ENCODE data around the gene ABCD3. TPM values are rescaled to one million over a fixed set of nuclear protein-coding genes. Genes with fewer than 3 reads are reported as not detected.

Gene ABCD3
- total and polyA plus RNA-seq, 2 of the 13 experiments (the other 11 are each of a cell fraction or from before 2014, with no cell fraction given): 27.5 to 166 TPM

DNA sequence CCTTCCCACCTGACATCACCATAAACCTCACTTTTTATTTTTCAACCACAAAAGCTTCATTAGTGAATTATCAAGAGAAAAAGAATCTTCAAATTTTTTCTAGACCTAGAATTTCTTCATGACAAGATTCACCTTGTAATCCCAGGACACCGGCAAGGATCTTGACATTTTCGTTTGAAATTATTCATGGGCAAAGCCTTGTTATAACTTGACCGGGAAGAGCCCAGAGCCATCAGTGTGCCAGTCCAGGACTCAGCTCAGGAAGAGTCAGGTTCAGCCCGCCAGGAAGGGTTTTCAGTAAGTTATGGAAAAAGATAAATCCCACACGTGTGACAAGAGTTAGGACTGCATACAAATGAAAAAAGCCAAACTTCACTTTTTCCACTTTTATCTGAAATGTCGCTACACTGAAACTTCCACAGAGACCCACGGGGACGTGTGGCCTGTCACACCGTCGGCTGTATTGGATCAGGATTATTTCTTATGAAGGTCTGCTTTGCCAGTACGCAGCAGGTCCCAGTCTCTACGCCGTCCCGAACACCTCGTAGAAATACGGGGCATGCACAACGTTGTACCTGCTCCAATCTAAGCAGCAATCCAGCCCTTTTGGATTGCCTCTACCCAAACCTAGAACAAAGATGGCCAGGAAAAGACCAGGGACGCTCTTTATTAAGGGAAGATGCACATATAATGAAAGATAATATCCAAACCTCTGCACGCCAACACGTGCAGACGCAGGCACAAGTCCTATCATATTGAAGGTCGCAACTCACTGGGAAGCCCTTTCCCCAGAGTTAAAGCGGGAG, 122.5 kb downstream of the ABCD3 start:
- Histone ChIP-seq H3K4me1 (ENCODE audit: insufficient read depth, low read length) (peaks cover 75% of the 10 kb centered on the region), H3K79me2 (ENCODE audit: insufficient read depth, low read length) (peaks cover 4% of the 10 kb centered on the region), H3K9me3 (ENCODE audit: low read length) (no peaks in the 10 kb centered on the region), H2AFZ (ENCODE audit: low read length) (no peak overlapping the region), H3K4me2 (ENCODE audit: low read depth, low read length) (peak overlapping the region; percentile 84), H3K9ac (ENCODE audit: insufficient read depth, low read depth, low read length) (peak overlapping the region; percentile 71), H3K36me3 (replicated peaks in 1 of 2; ENCODE audit: control insufficient read depth in 1 of 2, insufficient read depth in 2 of 2, low read length in 2 of 2) (peaks cover 0 to 4% of the 10 kb centered on the region in 2 experiments; a peak in 2 of 5 replicates), H3K27ac (ENCODE audit: extremely low read length, insufficient read depth, low read length) (peak overlapping the region; percentile 70), H3K4me3 (replicated peaks in 1 of 3; ENCODE audit: insufficient read depth in 1 of 3, low read depth in 2 of 3, low read length in 3 of 3) (peak overlapping the region; percentile 54 to 90 (median 84)), H4K20me1 (ENCODE audit: insufficient read depth, low read length) (no peaks in the 10 kb centered on the region), H3K27me3 (ENCODE audit: control insufficient read depth in 1 of 2, insufficient read depth in 2 of 2, low read length in 2 of 2) (no peaks in the 10 kb centered on the region)
- DNase-seq (ENCODE audit: low spot score) (no peak), ATAC-seq (peak; percentile 57), FAIRE-seq (no peak)
- WGBS (ENCODE audit: low lambda C conversion rate): 9% methylated on average over 17 of the region's 23 CpGs
- POLR2A ChIA-PET: interaction anchor here (1.8 kb wide), 1 partner anchor 39 kb away, joined by 5 read pairs; no protein-coding TSS in a partner anchor
- BruUV-seq (replicated peaks): no TSS peak
- CTCF ChIA-PET (ENCODE audit: low intra/inter-chr PET ratio, low total read pairs): no interaction called here
- in situ Hi-C loops (cut with HindIII; ENCODE audit: extremely low pct_ligation_motif_present, low pct_unique_long_range_greater_than_20kb): loop anchor here (25.0 kb wide), 1 partner anchor 497 kb away; no protein-coding TSS in a partner anchor
- intact Hi-C loops (cut with micrococcal nuclease; ENCODE audit: unreplicated experiment): loop anchor here (5.0 kb wide), 1 partner anchor 57 kb away; no protein-coding TSS in a partner anchor
- TF ChIP-seq ZNF644 (CRISPR knock-in tag; IDR thresholded peaks at IDR 0.05; ENCODE audit: low read depth) (no peak), NONO (IDR thresholded peaks at IDR 0.05) (no peak), NONO (CRISPR knock-in tag; conservative IDR thresholded peaks at IDR 0.05) (0 out of 2 replicates have a peak, but pooled peaks have one; percentile 51), WIZ (CRISPR knock-in tag; IDR thresholded peaks at IDR 0.05) (no peak), ZKSCAN1 (IDR thresholded peaks at IDR 0.05; ENCODE audit: low read length) (no peak), SP140L (CRISPR knock-in tag; IDR thresholded peaks at IDR 0.05; ENCODE audit: borderline replicate concordance) (no peak), RBM39 (IDR thresholded peaks at IDR 0.05; ENCODE audit: low read depth, low read length, poor library complexity, severe bottlenecking) (no peak), FOSL1 (CRISPR knock-in tag; IDR thresholded peaks at IDR 0.05; ENCODE audit: borderline replicate concordance) (no peak), REXO4 (CRISPR knock-in tag; IDR thresholded peaks at IDR 0.05; ENCODE audit: borderline replicate concordance) (no peak), MTA1 (CRISPR knock-in tag; IDR thresholded peaks at IDR 0.05; ENCODE audit: borderline replicate concordance) (no peak), ZNF777 (CRISPR knock-in tag; IDR thresholded peaks at IDR 0.05) (no peak), HDAC2 (CRISPR knock-in tag; IDR thresholded peaks at IDR 0.05) (0 out of 2 replicates have a peak, but pooled peaks have one; percentile 5), TMF1 (CRISPR knock-in tag; IDR thresholded peaks at IDR 0.05; ENCODE audit: low read depth) (no peak), JUND (CRISPR knock-in tag; IDR thresholded peaks at IDR 0.05) (no peak), ZNF790 (CRISPR knock-in tag; IDR thresholded peaks at IDR 0.05; ENCODE audit: borderline replicate concordance) (peak; percentile 65; the same call in 1 of the 2 replicates)
- TF ChIP-seq, protein P1, sequence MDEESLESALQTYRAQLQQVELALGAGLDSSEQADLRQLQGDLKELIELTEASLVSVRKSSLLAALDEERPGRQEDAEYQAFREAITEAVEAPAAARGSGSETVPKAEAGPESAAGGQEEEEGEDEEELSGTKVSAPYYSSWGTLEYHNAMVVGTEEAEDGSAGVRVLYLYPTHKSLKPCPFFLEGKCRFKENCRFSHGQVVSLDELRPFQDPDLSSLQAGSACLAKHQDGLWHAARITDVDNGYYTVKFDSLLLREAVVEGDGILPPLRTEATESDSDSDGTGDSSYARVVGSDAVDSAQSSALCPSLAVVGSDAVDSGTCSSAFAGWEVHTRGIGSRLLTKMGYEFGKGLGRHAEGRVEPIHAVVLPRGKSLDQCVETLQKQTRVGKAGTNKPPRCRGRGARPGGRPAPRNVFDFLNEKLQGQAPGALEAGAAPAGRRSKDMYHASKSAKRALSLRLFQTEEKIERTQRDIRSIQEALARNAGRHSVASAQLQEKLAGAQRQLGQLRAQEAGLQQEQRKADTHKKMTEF (CRISPR knock-in tag; IDR thresholded peaks at IDR 0.05): no peak
- TF ChIP-seq, protein P2, sequence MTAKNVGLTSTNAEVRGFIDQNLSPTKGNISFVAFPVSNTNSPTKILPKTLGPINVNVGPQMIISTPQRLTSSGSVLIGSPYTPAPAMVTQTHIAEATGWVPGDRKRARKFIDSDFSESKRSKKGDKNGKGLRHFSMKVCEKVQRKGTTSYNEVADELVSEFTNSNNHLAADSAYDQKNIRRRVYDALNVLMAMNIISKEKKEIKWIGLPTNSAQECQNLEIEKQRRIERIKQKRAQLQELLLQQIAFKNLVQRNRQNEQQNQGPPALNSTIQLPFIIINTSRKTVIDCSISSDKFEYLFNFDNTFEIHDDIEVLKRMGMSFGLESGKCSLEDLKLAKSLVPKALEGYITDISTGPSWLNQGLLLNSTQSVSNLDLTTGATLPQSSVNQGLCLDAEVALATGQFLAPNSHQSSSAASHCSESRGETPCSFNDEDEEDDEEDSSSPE (CRISPR knock-in tag; IDR thresholded peaks at IDR 0.05): no peak
- TF ChIP-seq, protein P3, sequence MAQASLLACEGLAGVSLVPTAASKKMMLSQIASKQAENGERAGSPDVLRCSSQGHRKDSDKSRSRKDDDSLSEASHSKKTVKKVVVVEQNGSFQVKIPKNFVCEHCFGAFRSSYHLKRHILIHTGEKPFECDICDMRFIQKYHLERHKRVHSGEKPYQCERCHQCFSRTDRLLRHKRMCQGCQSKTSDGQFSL (CRISPR knock-in tag; IDR thresholded peaks at IDR 0.05): no peak
- TF ChIP-seq, protein P4, sequence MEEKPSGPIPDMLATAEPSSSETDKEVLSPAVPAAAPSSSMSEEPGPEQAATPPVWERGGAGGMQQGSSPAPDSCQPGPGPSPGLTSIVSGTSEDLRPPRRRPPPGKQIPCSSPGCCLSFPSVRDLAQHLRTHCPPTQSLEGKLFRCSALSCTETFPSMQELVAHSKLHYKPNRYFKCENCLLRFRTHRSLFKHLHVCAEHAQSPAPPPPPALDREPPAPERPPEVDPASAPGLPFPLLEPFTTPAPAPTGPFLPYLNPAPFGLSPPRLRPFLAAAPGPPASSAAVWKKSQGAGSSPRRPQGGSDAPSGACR (CRISPR knock-in tag; IDR thresholded peaks at IDR 0.05): no peak
- TF ChIP-seq, protein P5, sequence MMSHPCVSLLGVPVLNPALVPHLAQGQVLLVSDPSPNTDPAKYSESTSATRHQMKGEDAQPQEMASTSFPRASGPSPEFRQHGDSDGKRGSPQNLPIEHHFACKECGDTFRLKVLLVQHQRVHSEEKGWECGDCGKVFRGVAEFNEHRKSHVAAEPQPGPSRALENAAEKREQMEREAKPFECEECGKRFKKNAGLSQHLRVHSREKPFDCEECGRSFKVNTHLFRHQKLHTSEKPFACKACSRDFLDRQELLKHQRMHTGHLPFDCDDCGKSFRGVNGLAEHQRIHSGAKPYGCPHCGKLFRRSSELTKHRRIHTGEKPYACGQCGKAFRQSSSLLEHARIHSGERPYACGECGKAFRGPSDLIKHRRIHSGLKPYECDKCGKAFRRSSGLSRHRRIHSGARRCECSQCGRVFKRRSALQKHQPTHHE (CRISPR knock-in tag; IDR thresholded peaks at IDR 0.05; ENCODE audit: borderline replicate concordance): 0 out of 2 replicates have a peak, but pooled peaks have one; percentile 5

Data from HepG2 (cell line).